ENCODE results near the gene SRRM4. TPM values are rescaled to one million over a fixed set of nuclear protein-coding genes. Genes with fewer than 3 reads are reported as not detected.

SRRM4 gene
- total RNA-seq, 1 experiment from 2014 or later, result 0.02 TPM

DNA sequence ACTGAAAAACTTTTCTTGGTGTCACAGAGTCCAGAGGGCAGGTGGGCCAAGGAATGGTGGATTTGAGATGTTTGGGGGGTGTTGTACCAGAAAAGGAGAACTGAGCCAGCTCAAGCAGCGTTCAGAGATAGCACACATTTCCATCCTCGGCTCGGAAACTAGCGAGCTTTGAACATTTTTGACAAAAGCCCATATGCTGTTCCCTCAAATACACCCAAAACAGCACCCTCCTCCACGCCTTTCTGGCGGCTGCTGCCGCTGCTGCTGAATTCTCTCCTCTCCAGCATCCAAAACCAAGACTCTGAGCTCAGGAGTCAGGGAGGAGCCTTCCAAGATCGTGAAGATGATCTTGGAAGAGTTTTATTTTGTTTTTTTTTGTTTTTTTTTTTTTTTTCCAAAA lies 961 bp downstream of the SRRM4 start:
- BruUV-seq (replicated peaks), result no TSS peak
- no peak for DNase-seq (ENCODE audit: low read depth, low spot score)
- H2AFZ ChIP-seq (ENCODE audit: low read depth, low read length, poor library complexity, severe bottlenecking), result no peak overlapping the region

More for the DNA sequence above, 961 bp downstream of the SRRM4 start:
- ChIA-PET RAD21 (ENCODE audit: low non-redundant PET in 1 of 2, low total read pairs in 2 of 2, uncharacterized antibody in 2 of 2, unreplicated experiment in 2 of 2) (no interaction called here), CTCF (no interaction called here), POLR2A (no interaction called here)
- no peak overlapping the region for H3K4me2 ChIP-seq (ENCODE audit: low read length)
- H3K27ac ChIP-seq (ENCODE audit: low read depth, low read length), result no peak overlapping the region
- no peaks in the 10 kb centered on the region for H3K79me2 ChIP-seq (ENCODE audit: insufficient read depth, low read length)
- H4K20me1 ChIP-seq (ENCODE audit: insufficient read depth), result no peaks in the 10 kb centered on the region
- intact Hi-C loops (cut with micrococcal nuclease), result no loop called here
- no peaks in the 10 kb centered on the region for H3K4me1 ChIP-seq (ENCODE audit: control insufficient read depth in 1 of 2, insufficient read depth in 2 of 2, low read length in 2 of 2)
- peaks cover 32% of the 10 kb centered on the region for H3K27me3 ChIP-seq (ENCODE audit: insufficient read depth, low read length)
- H3K9me3 ChIP-seq (ENCODE audit: control insufficient read depth in 1 of 2, insufficient read depth in 1 of 2, low read depth in 1 of 2, low read length in 2 of 2), result no peaks in the 10 kb centered on the region
- H3K9me2 ChIP-seq (ENCODE audit: insufficient read depth), result no peaks in the 10 kb centered on the region
- H3K9ac ChIP-seq (ENCODE audit: low read length), result no peak overlapping the region
- no peaks in the 10 kb centered on the region for H3K36me3 ChIP-seq (ENCODE audit: control insufficient read depth in 1 of 2, insufficient read depth in 2 of 2, low read length in 2 of 2)
- no peak overlapping the region for H3K4me3 ChIP-seq (replicated peaks in 1 of 2; ENCODE audit: low read depth in 1 of 2, low read length in 2 of 2)
- TF ChIP-seq, protein P1, sequence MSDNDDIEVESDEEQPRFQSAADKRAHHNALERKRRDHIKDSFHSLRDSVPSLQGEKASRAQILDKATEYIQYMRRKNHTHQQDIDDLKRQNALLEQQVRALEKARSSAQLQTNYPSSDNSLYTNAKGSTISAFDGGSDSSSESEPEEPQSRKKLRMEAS (IDR thresholded peaks at IDR 0.05), result no peak
- no peak for TF ChIP-seq POLR2AphosphoS5 (IDR thresholded peaks at IDR 0.05; ENCODE audit: low read depth, low read length)
- TF ChIP-seq TCF7L2 (IDR thresholded peaks at IDR 0.05; ENCODE audit: borderline replicate concordance, extremely low read depth, insufficient read depth, insufficient read length), result no peak
- TF ChIP-seq, protein P2, sequence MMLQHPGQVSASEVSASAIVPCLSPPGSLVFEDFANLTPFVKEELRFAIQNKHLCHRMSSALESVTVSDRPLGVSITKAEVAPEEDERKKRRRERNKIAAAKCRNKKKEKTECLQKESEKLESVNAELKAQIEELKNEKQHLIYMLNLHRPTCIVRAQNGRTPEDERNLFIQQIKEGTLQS (IDR thresholded peaks at IDR 0.05), result no peak
- no peak for TF ChIP-seq RAD21 (IDR thresholded peaks at IDR 0.05; ENCODE audit: low read depth)
- TF ChIP-seq EZH2 (IDR thresholded peaks at IDR 0.05), result no peak
- TF ChIP-seq ZNF274 (IDR thresholded peaks at IDR 0.05; ENCODE audit: low read depth, low read length), result no peak
- no peak for TF ChIP-seq EZH2phosphoT487 (IDR thresholded peaks at IDR 0.05; ENCODE audit: borderline replicate concordance)
- TF ChIP-seq, protein P3, sequence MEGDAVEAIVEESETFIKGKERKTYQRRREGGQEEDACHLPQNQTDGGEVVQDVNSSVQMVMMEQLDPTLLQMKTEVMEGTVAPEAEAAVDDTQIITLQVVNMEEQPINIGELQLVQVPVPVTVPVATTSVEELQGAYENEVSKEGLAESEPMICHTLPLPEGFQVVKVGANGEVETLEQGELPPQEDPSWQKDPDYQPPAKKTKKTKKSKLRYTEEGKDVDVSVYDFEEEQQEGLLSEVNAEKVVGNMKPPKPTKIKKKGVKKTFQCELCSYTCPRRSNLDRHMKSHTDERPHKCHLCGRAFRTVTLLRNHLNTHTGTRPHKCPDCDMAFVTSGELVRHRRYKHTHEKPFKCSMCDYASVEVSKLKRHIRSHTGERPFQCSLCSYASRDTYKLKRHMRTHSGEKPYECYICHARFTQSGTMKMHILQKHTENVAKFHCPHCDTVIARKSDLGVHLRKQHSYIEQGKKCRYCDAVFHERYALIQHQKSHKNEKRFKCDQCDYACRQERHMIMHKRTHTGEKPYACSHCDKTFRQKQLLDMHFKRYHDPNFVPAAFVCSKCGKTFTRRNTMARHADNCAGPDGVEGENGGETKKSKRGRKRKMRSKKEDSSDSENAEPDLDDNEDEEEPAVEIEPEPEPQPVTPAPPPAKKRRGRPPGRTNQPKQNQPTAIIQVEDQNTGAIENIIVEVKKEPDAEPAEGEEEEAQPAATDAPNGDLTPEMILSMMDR (IDR thresholded peaks at IDR 0.05 in 2 of 3, conservative IDR thresholded peaks at IDR 0.05 in 1 of 3; ENCODE audit: borderline replicate concordance in 1 of 3, insufficient read depth in 1 of 3, low read depth in 2 of 3, low read length in 2 of 3), result no peak
- TF ChIP-seq, protein P4, sequence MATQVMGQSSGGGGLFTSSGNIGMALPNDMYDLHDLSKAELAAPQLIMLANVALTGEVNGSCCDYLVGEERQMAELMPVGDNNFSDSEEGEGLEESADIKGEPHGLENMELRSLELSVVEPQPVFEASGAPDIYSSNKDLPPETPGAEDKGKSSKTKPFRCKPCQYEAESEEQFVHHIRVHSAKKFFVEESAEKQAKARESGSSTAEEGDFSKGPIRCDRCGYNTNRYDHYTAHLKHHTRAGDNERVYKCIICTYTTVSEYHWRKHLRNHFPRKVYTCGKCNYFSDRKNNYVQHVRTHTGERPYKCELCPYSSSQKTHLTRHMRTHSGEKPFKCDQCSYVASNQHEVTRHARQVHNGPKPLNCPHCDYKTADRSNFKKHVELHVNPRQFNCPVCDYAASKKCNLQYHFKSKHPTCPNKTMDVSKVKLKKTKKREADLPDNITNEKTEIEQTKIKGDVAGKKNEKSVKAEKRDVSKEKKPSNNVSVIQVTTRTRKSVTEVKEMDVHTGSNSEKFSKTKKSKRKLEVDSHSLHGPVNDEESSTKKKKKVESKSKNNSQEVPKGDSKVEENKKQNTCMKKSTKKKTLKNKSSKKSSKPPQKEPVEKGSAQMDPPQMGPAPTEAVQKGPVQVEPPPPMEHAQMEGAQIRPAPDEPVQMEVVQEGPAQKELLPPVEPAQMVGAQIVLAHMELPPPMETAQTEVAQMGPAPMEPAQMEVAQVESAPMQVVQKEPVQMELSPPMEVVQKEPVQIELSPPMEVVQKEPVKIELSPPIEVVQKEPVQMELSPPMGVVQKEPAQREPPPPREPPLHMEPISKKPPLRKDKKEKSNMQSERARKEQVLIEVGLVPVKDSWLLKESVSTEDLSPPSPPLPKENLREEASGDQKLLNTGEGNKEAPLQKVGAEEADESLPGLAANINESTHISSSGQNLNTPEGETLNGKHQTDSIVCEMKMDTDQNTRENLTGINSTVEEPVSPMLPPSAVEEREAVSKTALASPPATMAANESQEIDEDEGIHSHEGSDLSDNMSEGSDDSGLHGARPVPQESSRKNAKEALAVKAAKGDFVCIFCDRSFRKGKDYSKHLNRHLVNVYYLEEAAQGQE (IDR thresholded peaks at IDR 0.05; ENCODE audit: low read depth), result no peak
- no peak for TF ChIP-seq SIN3A (IDR thresholded peaks at IDR 0.05; ENCODE audit: low read depth)
- TF ChIP-seq EGR1 (IDR thresholded peaks at IDR 0.05; ENCODE audit: low read depth), result no peak
- TF ChIP-seq SP1 (IDR thresholded peaks at IDR 0.05; ENCODE audit: low read depth), result no peak
- TF ChIP-seq CEBPB (IDR thresholded peaks at IDR 0.05; ENCODE audit: low read depth), result no peak
- TF ChIP-seq FOSL1 (IDR thresholded peaks at IDR 0.05; ENCODE audit: low read depth), result no peak
- no peak for TF ChIP-seq YY1 (IDR thresholded peaks at IDR 0.05; ENCODE audit: extremely low read depth, insufficient replicate concordance, low read depth, low read length)
- TF ChIP-seq ELF1 (IDR thresholded peaks at IDR 0.05; ENCODE audit: borderline replicate concordance, low read depth), result no peak
- TF ChIP-seq JUND (IDR thresholded peaks at IDR 0.05), result no peak
- TF ChIP-seq CBX3 (IDR thresholded peaks at IDR 0.05; ENCODE audit: low read depth), result no peak
- no peak for ATAC-seq

All from HCT116 (cell line).